Uterus (tissue), 4 donors: ENCODE data around the gene KTN1. TPM values are rescaled to one million over a fixed set of nuclear protein-coding genes. Genes with fewer than 3 reads are reported as not detected.
A peak's percentile ranks its signal among the peaks of the same experiment; 100 is the strongest.

Experiments
- DNase-seq, 2 donors: peaks; one replicate each; pipeline ENCODE4 v3.0.0-alpha.2; 2019 to 2020
- H3K27ac ChIP-seq, 2 donors: fragments of 200-600 bp; sonication (generic); 1 replicate in 1 of 2; 2 replicates in 1 of 2; pipeline ENCODE4 v1.5.1; 2016 to 2018
- H3K27me3 ChIP-seq, 2 donors: fragments of 200-600 bp; sonication (generic); one replicate each; pipeline ENCODE4 v1.5.1; 2018 to 2019; ENCODE audit warnings: control low read depth in 1 of 2
- H3K36me3 ChIP-seq, 2 donors: fragments of 200-600 bp; sonication (generic); one replicate each; pipeline ENCODE4 v1.5.1; 2019; ENCODE audit warnings: control low read depth in 1 of 2
- H3K4me1 ChIP-seq, 2 donors: fragments of 200-600 bp; sonication (generic); one replicate each; pipeline ENCODE4 v1.5.1; 2018 to 2019; ENCODE audit warnings: control low read depth in 1 of 2
- H3K4me3 ChIP-seq, 2 donors: fragments of 200-600 bp; sonication (generic); 1 replicate in 1 of 2; 2 replicates in 1 of 2; pipeline ENCODE4 v1.5.1; 2018 to 2019; ENCODE audit warnings: mild to moderate bottlenecking in 1 of 2
- H3K9me3 ChIP-seq, 2 donors: fragments of 200-600 bp; sonication (generic); one replicate each; pipeline ENCODE4 v1.5.1; 2019; ENCODE audit warnings: control low read depth in 1 of 2
- POLR2A ChIP-seq, 2 donors: fragments of 450-650 bp; IDR thresholded peaks; one replicate each; pipeline ENCODE4 v1.6.1; 2016; ENCODE audit warnings: antibody characterized with exemption in 2 of 2, mild to moderate bottlenecking in 1 of 2, moderate library complexity in 1 of 2
- intact Hi-C: fragments of 100-400 bp; cut with DNase I; formaldehyde crosslinking; loops from one replicate; pipeline ENCODE4 v1.15.1; 2023; ENCODE audit warnings: low total_unique reads
- total RNA-seq, 4 donors: library from RNA; depleted of rRNA in 3 of 4; stranded (reverse); fragments of >200 nt in 3 of 4; gene quantifications; one replicate each; pipeline versions ENCODE4 v1.1.0 to v1.2.4, GENCODE V29; 2014 to 2023
- TF ChIP-seq, protein P1 (sequence below), 4 experiments: fragments of 200-600 bp in 2 of 4; fragments of 450-650 bp in 2 of 4; sonication (generic) in 2 of 4; IDR thresholded peaks; one replicate each; pipeline ENCODE4 v1.5.1; 2016 to 2019; ENCODE audit warnings: antibody characterized with exemption in 4 of 4, mild to moderate bottlenecking in 2 of 4, moderate library complexity in 1 of 4
- donor health status: DM: yes; HTN: yes; CAD: no.

The KTN1 gene
- total RNA-seq, 4 donors from 2014 or later = 57.9 to 183 (median 99.7) TPM

DNA sequence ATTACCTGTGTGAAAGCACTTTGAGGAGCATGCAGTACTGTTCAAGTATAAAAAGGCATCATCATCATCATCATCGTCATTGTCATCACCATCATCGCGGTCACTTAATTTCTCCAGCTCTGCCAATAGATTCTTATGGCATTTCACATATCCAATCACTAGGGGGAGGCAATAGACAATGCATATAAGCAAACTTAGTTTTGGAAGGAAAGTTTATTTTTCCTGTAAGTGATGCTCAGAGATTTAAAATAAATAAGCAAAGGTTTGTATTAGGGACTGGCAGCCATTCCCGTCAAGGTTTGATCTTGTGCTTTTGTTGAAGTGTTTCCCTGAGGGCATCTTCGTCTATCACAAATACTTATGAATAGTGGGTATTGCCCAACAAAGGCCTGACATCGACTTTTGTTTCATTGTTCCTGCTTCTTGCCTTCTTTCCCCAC, 127.4 kb downstream of the KTN1 start:
- no peaks in the 10 kb centered on the region for H3K4me1 ChIP-seq
- no peaks in the 10 kb centered on the region for H3K9me3 ChIP-seq
- no peak for DNase-seq
- H3K27me3 ChIP-seq = no peaks in the 10 kb centered on the region
- no peak for TF ChIP-seq POLR2A (IDR thresholded peaks at IDR 0.05)
- TF ChIP-seq, protein P1, sequence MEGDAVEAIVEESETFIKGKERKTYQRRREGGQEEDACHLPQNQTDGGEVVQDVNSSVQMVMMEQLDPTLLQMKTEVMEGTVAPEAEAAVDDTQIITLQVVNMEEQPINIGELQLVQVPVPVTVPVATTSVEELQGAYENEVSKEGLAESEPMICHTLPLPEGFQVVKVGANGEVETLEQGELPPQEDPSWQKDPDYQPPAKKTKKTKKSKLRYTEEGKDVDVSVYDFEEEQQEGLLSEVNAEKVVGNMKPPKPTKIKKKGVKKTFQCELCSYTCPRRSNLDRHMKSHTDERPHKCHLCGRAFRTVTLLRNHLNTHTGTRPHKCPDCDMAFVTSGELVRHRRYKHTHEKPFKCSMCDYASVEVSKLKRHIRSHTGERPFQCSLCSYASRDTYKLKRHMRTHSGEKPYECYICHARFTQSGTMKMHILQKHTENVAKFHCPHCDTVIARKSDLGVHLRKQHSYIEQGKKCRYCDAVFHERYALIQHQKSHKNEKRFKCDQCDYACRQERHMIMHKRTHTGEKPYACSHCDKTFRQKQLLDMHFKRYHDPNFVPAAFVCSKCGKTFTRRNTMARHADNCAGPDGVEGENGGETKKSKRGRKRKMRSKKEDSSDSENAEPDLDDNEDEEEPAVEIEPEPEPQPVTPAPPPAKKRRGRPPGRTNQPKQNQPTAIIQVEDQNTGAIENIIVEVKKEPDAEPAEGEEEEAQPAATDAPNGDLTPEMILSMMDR (IDR thresholded peaks at IDR 0.05) = peak; percentile 39 to 70 (median 55)
- H3K36me3 ChIP-seq = no peaks in the 10 kb centered on the region
- H3K4me3 ChIP-seq = no peak overlapping the region
- no peak overlapping the region for H3K27ac ChIP-seq
- intact Hi-C loops = loop anchor here (10.0 kb wide), 1 partner anchor 767 kb away; no protein-coding TSS in a partner anchor

- Histone ChIP-seq H3K36me3 (no peaks in the 10 kb centered on the region), H3K4me1 (no peaks in the 10 kb centered on the region), H3K27ac (no peak overlapping the region), H3K27me3 (no peaks in the 10 kb centered on the region), H3K9me3 (no peaks in the 10 kb centered on the region), H3K4me3 (no peak overlapping the region)
- DNase-seq = no peak
- TF ChIP-seq POLR2A (IDR thresholded peaks at IDR 0.05) = no peak
- TF ChIP-seq, protein P1 (IDR thresholded peaks at IDR 0.05) = no peak
- intact Hi-C loops = no loop called here
Observed at GRCh38 chr14:55710506-55711041, 130.6 kb downstream of the KTN1 start.

- intact Hi-C loops = no loop called here
- TF ChIP-seq, protein P1 (IDR thresholded peaks at IDR 0.05) = no peak
- no peak for TF ChIP-seq POLR2A (IDR thresholded peaks at IDR 0.05)
- Histone ChIP-seq H3K27ac (no peak overlapping the region), H3K4me1 (no peaks in the 10 kb centered on the region), H3K9me3 (no peaks in the 10 kb centered on the region), H3K27me3 (no peaks in the 10 kb centered on the region), H3K4me3 (no peak overlapping the region), H3K36me3 (no peaks in the 10 kb centered on the region)
- DNase-seq = no peak
Observed at GRCh38 chr14:55711175-55711811, 131.3 kb downstream of the KTN1 start.

DNA sequence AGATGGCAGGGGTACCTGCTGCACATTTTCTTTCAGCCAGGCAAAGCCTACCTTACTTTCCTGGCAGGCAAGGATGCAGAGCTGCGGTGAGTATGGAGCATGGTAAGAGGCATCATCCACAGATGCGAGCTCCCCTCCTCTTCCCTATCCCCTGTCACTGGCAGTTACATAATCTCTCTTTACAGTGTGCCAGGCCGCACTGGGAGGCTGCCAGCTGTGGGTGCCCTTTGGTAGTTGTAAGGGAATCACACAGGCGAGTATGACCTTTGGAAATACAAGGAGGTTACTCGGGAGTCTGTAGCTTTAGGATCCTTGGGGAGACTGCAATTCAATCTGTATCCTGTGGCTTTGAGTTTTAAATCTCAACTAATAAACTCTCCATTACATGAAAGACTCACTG, 132.5 kb downstream of the KTN1 start:
- intact Hi-C loops = no loop called here
- TF ChIP-seq, protein P1 (IDR thresholded peaks at IDR 0.05) = no peak
- TF ChIP-seq POLR2A (IDR thresholded peaks at IDR 0.05) = no peak

DNA sequence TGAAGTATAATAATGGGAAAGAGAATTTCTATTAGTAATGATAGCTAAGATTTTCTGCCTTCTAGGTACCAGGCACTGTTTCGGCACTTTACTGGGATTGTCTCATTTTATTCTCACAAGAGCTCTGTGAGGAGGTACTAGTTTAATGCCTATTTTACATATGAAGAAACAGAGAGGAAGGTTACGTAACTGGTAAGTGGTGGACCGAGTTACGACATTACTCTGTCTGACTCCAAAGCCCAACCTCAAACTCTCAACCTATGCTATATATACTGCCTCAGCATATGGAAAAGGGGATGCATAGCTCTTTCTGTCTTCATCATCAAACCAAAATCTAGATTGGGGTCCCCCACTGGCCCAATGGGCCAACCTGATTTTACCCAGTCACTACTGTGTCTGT, 133.5 kb downstream of the KTN1 start:
- H3K27ac ChIP-seq = no peak overlapping the region
- no peaks in the 10 kb centered on the region for H3K36me3 ChIP-seq
- TF ChIP-seq POLR2A (IDR thresholded peaks at IDR 0.05) = no peak
- TF ChIP-seq, protein P1 (IDR thresholded peaks at IDR 0.05) = no peak
- intact Hi-C loops = no loop called here
- H3K9me3 ChIP-seq = no peaks in the 10 kb centered on the region
- no peak for DNase-seq
- no peak overlapping the region for H3K4me3 ChIP-seq
- no peaks in the 10 kb centered on the region for H3K4me1 ChIP-seq
- no peaks in the 10 kb centered on the region for H3K27me3 ChIP-seq

More for the DNA sequence above, 132.5 kb downstream of the KTN1 start:
- no peak for DNase-seq
- Histone ChIP-seq H3K9me3 (no peaks in the 10 kb centered on the region), H3K27me3 (no peaks in the 10 kb centered on the region), H3K27ac (no peak overlapping the region), H3K4me3 (no peak overlapping the region), H3K4me1 (no peaks in the 10 kb centered on the region), H3K36me3 (no peaks in the 10 kb centered on the region)
